ENCODE measurements around the gene CFAP69. TPM values are rescaled to one million over a fixed set of nuclear protein-coding genes. Genes with fewer than 3 reads are reported as not detected.
A peak's percentile ranks its signal among the peaks of the same experiment; 100 is the strongest.

Gene CFAP69
- polyA plus RNA-seq, 4 donors = 1.0 to 4.9 (median 4.2) TPM

GRCh38 chr7:90269163-90269562 lies 24.2 kb downstream of the CFAP69 start:
- H3K4me3 ChIP-seq (ENCODE audit: low read depth in 1 of 3, low read length in 3 of 3) = no peak overlapping the region
- H3K27ac ChIP-seq (ENCODE audit: low read depth in 1 of 3, low read length in 2 of 3) = no peak overlapping the region
- no peaks in the 10 kb centered on the region for H3K9me3 ChIP-seq (ENCODE audit: control insufficient read depth in 2 of 2, insufficient read depth in 1 of 2, low read depth in 1 of 2, low read length in 1 of 2)
- FAIRE-seq = no peak
- peaks cover 0 to 5% (median 3%) of the 10 kb centered on the region in 3 donors for H3K4me1 ChIP-seq (ENCODE audit: control insufficient read depth in 3 of 3, insufficient read depth in 2 of 3, low read depth in 1 of 3, low read length in 2 of 3)
- H3K36me3 ChIP-seq (ENCODE audit: control insufficient read depth in 3 of 3, insufficient read depth in 2 of 3, low read depth in 1 of 3, low read length in 3 of 3) = no peaks in the 10 kb centered on the region
- no peak for DNase-seq
- 56 to 77% (median 60%) methylated on average over 1 of the region's 1 CpG for WGBS, 3 donors
- H3K27me3 ChIP-seq (ENCODE audit: control insufficient read depth in 3 of 3, insufficient read depth in 3 of 3, low read length in 3 of 3) = no peaks in the 10 kb centered on the region

GRCh38 chr7:90270431-90271178 lies 25.6 kb downstream of the CFAP69 start:
- Histone ChIP-seq H3K4me1 (ENCODE audit: control insufficient read depth in 3 of 3, insufficient read depth in 2 of 3, low read depth in 1 of 3, low read length in 2 of 3) (peaks cover 0 to 5% (median 3%) of the 10 kb centered on the region in 3 donors), H3K27ac (ENCODE audit: low read depth in 1 of 3, low read length in 2 of 3) (no peak overlapping the region), H3K36me3 (ENCODE audit: control insufficient read depth in 3 of 3, insufficient read depth in 2 of 3, low read depth in 1 of 3, low read length in 3 of 3) (no peaks in the 10 kb centered on the region), H3K27me3 (ENCODE audit: control insufficient read depth in 3 of 3, insufficient read depth in 3 of 3, low read length in 3 of 3) (no peaks in the 10 kb centered on the region), H3K4me3 (ENCODE audit: low read depth in 1 of 3, low read length in 3 of 3) (no peak overlapping the region), H3K9me3 (ENCODE audit: control insufficient read depth in 2 of 2, insufficient read depth in 1 of 2, low read depth in 1 of 2, low read length in 1 of 2) (no peaks in the 10 kb centered on the region)
- WGBS, 3 donors = 91 to 95% (median 94%) methylated on average over 2 of the region's 2 CpGs
- no peak for FAIRE-seq
- no peak for DNase-seq

- Histone ChIP-seq H3K4me3 (ENCODE audit: low read depth in 1 of 3, low read length in 3 of 3) (no peak overlapping the region), H3K9me3 (ENCODE audit: control insufficient read depth in 2 of 2, insufficient read depth in 1 of 2, low read depth in 1 of 2, low read length in 1 of 2) (no peaks in the 10 kb centered on the region), H3K36me3 (ENCODE audit: control insufficient read depth in 3 of 3, insufficient read depth in 2 of 3, low read depth in 1 of 3, low read length in 3 of 3) (no peaks in the 10 kb centered on the region), H3K27ac (ENCODE audit: low read depth in 1 of 3, low read length in 2 of 3) (no peak overlapping the region), H3K27me3 (ENCODE audit: control insufficient read depth in 3 of 3, insufficient read depth in 3 of 3, low read length in 3 of 3) (no peaks in the 10 kb centered on the region), H3K4me1 (ENCODE audit: control insufficient read depth in 3 of 3, insufficient read depth in 2 of 3, low read depth in 1 of 3, low read length in 2 of 3) (peaks cover 0 to 10% (median 3%) of the 10 kb centered on the region in 3 donors)
- WGBS, 3 donors = 68 to 77% (median 69%) methylated on average over 2 of the region's 2 CpGs
- no peak for FAIRE-seq
- no peak for DNase-seq
Measured at GRCh38 chr7:90271753-90272152, 26.8 kb downstream of the CFAP69 start.

- Histone ChIP-seq H3K36me3 (ENCODE audit: control insufficient read depth in 3 of 3, insufficient read depth in 2 of 3, low read depth in 1 of 3, low read length in 3 of 3) (no peaks in the 10 kb centered on the region), H3K4me1 (ENCODE audit: control insufficient read depth in 3 of 3, insufficient read depth in 2 of 3, low read depth in 1 of 3, low read length in 2 of 3) (peaks cover 0 to 7% (median under 1%) of the 10 kb centered on the region in 3 donors), H3K27ac (ENCODE audit: low read depth in 1 of 3, low read length in 2 of 3) (no peak overlapping the region), H3K9me3 (ENCODE audit: control insufficient read depth in 2 of 2, insufficient read depth in 1 of 2, low read depth in 1 of 2, low read length in 1 of 2) (no peaks in the 10 kb centered on the region), H3K4me3 (ENCODE audit: low read depth in 1 of 3, low read length in 3 of 3) (no peak overlapping the region), H3K27me3 (ENCODE audit: control insufficient read depth in 3 of 3, insufficient read depth in 3 of 3, low read length in 3 of 3) (no peaks in the 10 kb centered on the region)
- WGBS, 3 donors = 89 to 95% (median 91%) methylated on average over 2 of the region's 2 CpGs
- FAIRE-seq = no peak
- no peak for DNase-seq
Measured at GRCh38 chr7:90272242-90272641, 27.3 kb downstream of the CFAP69 start.

- H3K4me1 ChIP-seq (ENCODE audit: control insufficient read depth in 3 of 3, insufficient read depth in 2 of 3, low read depth in 1 of 3, low read length in 2 of 3) = peaks cover 0 to 7% (median 0%) of the 10 kb centered on the region in 3 donors
- DNase-seq (no peak), FAIRE-seq (no peak)
- H3K36me3 ChIP-seq (ENCODE audit: control insufficient read depth in 3 of 3, insufficient read depth in 2 of 3, low read depth in 1 of 3, low read length in 3 of 3) = no peaks in the 10 kb centered on the region
- H3K4me3 ChIP-seq (ENCODE audit: low read depth in 1 of 3, low read length in 3 of 3) = no peak overlapping the region
- H3K9me3 ChIP-seq (ENCODE audit: control insufficient read depth in 2 of 2, insufficient read depth in 1 of 2, low read depth in 1 of 2, low read length in 1 of 2) = no peaks in the 10 kb centered on the region
- H3K27me3 ChIP-seq (ENCODE audit: control insufficient read depth in 3 of 3, insufficient read depth in 3 of 3, low read length in 3 of 3) = no peaks in the 10 kb centered on the region
- no peak overlapping the region for H3K27ac ChIP-seq (ENCODE audit: low read depth in 1 of 3, low read length in 2 of 3)
Measured at GRCh38 chr7:90274161-90274560, 29.2 kb downstream of the CFAP69 start.

GRCh38 chr7:90276033-90276728 lies 31.2 kb downstream of the CFAP69 start:
- peak; percentile 46 to 57 for DNase-seq
- 44 to 60% (median 53%) methylated on average over 5 of the region's 5 CpGs for WGBS, 3 donors

GRCh38 chr7:90288154-90288553 lies 43.2 kb downstream of the CFAP69 start:
- Histone ChIP-seq H3K27ac (ENCODE audit: low read depth in 1 of 3, low read length in 2 of 3) (no peak overlapping the region), H3K27me3 (ENCODE audit: control insufficient read depth in 3 of 3, insufficient read depth in 3 of 3, low read length in 3 of 3) (no peaks in the 10 kb centered on the region), H3K9me3 (ENCODE audit: control insufficient read depth in 2 of 2, insufficient read depth in 1 of 2, low read depth in 1 of 2, low read length in 1 of 2) (peaks cover 0 to 2% of the 10 kb centered on the region in 2 donors), H3K36me3 (ENCODE audit: control insufficient read depth in 3 of 3, insufficient read depth in 2 of 3, low read depth in 1 of 3, low read length in 3 of 3) (no peaks in the 10 kb centered on the region), H3K4me1 (ENCODE audit: control insufficient read depth in 3 of 3, insufficient read depth in 2 of 3, low read depth in 1 of 3, low read length in 2 of 3) (no peaks in the 10 kb centered on the region), H3K4me3 (ENCODE audit: low read depth in 1 of 3, low read length in 3 of 3) (no peak overlapping the region)
- WGBS, 3 donors = 86 to 90% (median 87%) methylated on average over 3 of the region's 3 CpGs
- DNase-seq (no peak), FAIRE-seq (no peak)

More at GRCh38 chr7:90276033-90276728, 31.2 kb downstream of the CFAP69 start:
- peak overlapping the region in 1 of 3 donors; percentile 38 for H3K27ac ChIP-seq (ENCODE audit: low read depth in 1 of 3, low read length in 2 of 3)
- no peak for FAIRE-seq
- no peak overlapping the region for H3K4me3 ChIP-seq (ENCODE audit: low read depth in 1 of 3, low read length in 3 of 3)
- peaks cover 0 to 3% (median 0%) of the 10 kb centered on the region in 3 donors for H3K36me3 ChIP-seq (ENCODE audit: control insufficient read depth in 3 of 3, insufficient read depth in 2 of 3, low read depth in 1 of 3, low read length in 3 of 3)
- H3K9me3 ChIP-seq (ENCODE audit: control insufficient read depth in 2 of 2, insufficient read depth in 1 of 2, low read depth in 1 of 2, low read length in 1 of 2) = no peaks in the 10 kb centered on the region
- H3K4me1 ChIP-seq (ENCODE audit: control insufficient read depth in 3 of 3, insufficient read depth in 2 of 3, low read depth in 1 of 3, low read length in 2 of 3) = peaks cover 0 to 7% (median 0%) of the 10 kb centered on the region in 3 donors
- no peaks in the 10 kb centered on the region for H3K27me3 ChIP-seq (ENCODE audit: control insufficient read depth in 3 of 3, insufficient read depth in 3 of 3, low read length in 3 of 3)

DNA sequence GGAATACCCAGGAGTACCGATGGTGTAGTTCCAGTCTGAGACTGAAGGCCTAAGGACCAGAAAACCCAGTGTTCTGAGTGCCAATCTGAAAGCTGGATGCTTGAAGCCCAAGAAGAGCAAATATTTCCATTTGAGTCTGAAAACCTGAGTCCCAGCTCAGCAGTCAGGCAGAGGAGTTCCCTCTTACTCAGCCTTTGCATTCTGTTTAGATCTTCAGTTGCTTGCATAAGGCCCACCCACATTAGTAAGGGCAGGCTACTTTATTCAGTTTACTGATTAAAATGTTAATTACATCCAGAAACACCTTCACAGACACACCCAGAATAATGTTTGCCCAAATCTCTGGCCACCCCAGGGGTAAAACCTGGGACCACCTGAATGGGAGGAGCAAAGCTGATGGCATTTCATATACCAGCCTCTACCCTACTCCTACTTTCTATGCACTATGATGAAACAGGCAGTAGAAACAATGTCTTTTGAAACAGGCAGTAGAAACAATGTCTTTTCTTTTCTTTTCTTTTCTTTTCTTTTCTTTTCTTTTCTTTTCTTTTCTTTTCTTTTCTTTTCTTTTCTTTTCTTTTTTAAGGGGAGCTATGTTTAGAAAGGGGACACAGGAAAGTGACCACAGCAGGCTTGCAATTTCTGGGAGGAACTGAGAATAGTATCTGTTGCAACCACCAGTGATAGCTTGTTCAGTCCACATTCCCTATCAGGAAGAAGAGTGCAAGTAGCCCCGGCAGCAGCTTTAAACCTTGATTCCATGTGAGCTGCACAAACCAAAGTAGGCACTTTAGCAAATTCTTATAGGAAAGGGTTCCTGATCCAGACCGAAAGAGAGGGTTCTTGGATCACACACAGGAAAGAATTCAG lies 45.5 kb downstream of the CFAP69 start:
- no peak overlapping the region for H3K4me3 ChIP-seq (ENCODE audit: low read depth in 1 of 3, low read length in 3 of 3)
- no peak for DNase-seq
- H3K4me1 ChIP-seq (ENCODE audit: control insufficient read depth in 3 of 3, insufficient read depth in 2 of 3, low read depth in 1 of 3, low read length in 2 of 3) = no peaks in the 10 kb centered on the region
- no peaks in the 10 kb centered on the region for H3K27me3 ChIP-seq (ENCODE audit: control insufficient read depth in 3 of 3, insufficient read depth in 3 of 3, low read length in 3 of 3)
- WGBS, 3 donors = 92 to 97% (median 94%) methylated on average over 3 of the region's 3 CpGs
- FAIRE-seq = no peak
- peaks cover 0 to 2% of the 10 kb centered on the region in 2 donors for H3K9me3 ChIP-seq (ENCODE audit: control insufficient read depth in 2 of 2, insufficient read depth in 1 of 2, low read depth in 1 of 2, low read length in 1 of 2)
- no peak overlapping the region for H3K27ac ChIP-seq (ENCODE audit: low read depth in 1 of 3, low read length in 2 of 3)
- no peaks in the 10 kb centered on the region for H3K36me3 ChIP-seq (ENCODE audit: control insufficient read depth in 3 of 3, insufficient read depth in 2 of 3, low read depth in 1 of 3, low read length in 3 of 3)

Measured in small intestine (tissue), 7 donors.